CD4-positive, alpha-beta T cell treated with Interleukin-15 for 4 hours (primary cell): ENCODE results near the gene EMP2.
"Not testable (repeated sequence)": the region's sequence is repeated elsewhere in the genome, so short reads cannot be mapped to it uniquely, and the experiment has no call there.

Experiments used
- DNase-seq: peaks from one replicate; pipeline ENCODE4 v3.0.0-alpha.2; 2020; ENCODE audit warnings: low spot score

Gene EMP2

DNA sequence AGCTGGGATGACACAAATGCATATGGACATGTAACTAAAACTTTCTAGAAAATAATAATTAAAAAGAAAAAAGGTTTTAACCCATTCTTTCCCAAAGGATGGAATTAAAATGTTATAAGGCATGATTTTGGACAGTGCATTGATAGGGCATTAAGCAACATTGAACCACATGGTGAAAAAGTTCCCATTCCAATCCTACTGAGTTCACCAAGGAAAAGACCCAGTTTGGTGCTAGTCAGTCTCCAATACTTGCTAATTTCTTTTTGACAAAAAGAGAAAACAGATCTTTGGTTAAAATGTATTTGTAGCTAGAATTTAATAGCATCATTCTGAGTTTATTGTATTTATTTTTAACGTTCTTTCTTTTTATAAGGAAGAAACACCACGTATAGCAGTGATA is 28.1 kb downstream of the EMP2 start:
- no peak for DNase-seq

DNA sequence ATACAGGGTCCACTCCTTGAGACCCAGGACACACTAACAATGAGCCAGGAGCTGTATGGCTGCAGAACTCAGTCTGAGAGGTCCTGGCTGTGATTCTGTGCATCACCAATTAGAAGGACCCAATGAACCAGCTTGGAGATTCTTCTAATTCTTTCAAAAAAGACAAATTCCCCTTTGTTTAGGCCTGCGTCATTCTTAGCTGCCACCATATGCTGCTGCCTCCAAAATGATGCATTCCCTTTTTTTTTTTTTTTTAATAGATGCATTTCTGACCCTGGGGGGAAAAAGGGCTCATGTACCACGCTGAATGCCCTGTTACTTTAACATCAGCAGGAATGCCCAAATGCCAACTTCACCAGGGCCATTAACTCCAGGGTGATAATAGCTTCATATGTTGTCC is 28.5 kb downstream of the EMP2 start:
- DNase-seq: no peak

GRCh38 chr16:10548404-10548803 is 32.0 kb downstream of the EMP2 start:
- DNase-seq: no peak

DNA sequence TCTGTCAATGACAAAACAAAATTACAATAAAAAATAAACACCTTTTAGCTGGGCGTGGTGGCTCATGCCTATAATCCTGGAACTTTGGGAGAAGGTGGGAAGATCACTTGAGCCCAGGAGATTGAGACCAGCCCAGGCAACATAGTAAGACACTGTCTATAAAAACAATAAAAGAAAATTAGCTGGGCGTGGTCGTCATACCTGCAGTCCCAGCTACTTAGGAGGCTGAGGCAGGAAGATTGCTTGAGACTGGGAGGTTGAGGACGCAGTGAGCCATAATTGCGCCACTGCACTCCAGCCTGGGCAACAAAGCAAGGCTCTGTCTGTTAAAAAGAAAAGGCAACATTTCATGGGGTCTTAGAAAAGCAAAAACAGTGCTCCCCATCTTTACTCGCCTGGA is 32.7 kb downstream of the EMP2 start:
- no peak for DNase-seq

DNA sequence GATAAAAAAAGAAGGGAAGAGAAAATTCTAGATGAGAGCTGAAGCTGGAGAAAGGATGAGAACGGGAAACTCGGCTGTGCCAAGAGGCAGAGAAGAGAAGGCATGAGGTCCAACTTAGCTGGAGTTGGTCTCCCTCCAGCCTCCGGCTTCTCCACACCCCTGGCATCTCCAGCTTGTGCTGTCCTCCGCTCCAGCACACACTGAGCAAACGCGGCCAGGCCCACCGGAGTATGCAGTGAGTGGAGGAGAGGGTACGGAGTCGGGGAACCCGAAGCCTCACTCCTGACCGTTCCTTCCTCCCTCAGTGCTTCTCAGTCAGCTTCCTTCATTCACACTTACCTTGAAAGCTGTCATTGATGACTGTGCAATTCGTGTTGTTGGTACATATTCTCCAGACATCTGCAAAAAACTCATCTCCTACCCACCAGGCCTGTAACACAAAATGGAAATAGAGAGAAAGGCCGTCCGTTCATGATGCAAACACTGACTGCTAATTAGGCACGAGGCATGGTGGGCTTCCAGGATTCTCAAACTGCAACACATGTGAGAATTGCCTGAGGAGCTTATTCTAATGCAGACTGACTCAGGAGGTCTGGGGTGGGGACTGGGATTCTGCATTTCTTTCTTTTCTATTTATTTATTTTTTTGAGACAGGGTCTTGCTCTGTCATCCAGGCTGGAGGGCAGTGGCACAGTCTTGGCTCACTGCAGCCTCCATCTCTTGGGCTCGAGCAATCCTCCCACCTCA is 37.0 kb downstream of the EMP2 start:
- no peak for DNase-seq

- DNase-seq: no peak
Measured at GRCh38 chr16:10541366-10541765, 39.0 kb downstream of the EMP2 start.

DNA sequence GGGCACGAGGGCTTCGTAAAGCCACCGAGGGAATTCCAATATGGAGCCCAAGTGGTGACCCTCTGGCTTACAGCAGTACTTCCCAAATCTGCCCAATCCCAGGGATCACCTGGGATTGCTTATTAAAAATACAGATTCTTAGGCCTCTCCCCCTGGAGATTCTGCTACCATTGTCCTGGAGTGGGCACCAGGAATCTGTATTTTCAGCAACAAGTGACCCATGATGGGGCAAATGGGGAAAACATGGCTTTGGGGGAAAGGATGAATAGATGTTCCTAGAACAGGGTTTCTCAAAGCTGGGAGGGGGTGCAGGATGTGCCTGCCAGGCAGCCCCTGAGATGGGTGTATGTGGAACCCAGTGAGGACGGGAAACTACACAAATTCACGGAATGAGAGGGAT is 40.6 kb downstream of the EMP2 start:
- no peak for DNase-seq

DNA sequence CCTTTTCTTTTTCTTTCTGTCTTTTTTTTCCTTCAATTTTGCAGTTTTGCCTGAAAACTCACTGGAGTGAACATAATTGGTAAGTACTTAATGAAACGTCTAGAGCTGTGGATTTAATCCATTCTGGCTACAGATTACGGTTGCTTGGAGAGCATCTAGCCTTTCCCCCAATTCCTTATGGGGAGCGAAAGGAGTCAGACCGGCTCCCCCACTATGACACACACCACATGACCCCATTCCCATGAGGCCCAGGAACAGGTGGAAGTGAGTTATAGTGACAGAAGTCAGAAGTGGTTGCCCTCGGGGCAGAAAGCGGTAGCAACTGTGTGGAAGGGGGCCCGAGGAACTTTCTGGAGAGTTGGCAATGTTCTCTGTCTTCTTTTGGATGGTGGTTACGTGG is 41.2 kb downstream of the EMP2 start:
- DNase-seq: no peak

GRCh38 chr16:10538583-10538982 is 41.8 kb downstream of the EMP2 start:
- no peak for DNase-seq

DNA sequence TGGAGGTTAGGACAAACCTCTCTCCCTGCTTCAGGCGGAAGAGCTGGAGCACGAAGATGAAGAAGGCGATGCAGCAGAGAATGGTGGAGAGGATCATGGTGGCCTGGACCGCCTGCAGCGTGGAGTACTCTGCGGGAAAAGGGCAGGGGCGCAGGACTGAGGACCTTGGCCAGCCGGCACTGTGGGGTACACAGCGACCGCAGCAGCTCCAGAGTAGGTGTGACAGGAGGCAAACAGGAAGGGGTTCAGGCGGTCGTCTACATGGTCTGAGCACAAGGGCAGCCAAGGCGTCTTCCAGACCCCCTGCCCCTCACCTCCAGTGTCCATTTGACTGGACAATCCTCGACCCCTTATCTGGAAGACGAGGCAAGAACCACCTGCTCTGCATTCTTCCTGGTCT is 42.5 kb downstream of the EMP2 start:
- DNase-seq: no peak

GRCh38 chr16:10536814-10537389 is 43.5 kb downstream of the EMP2 start:
- DNase-seq: no peak

DNA sequence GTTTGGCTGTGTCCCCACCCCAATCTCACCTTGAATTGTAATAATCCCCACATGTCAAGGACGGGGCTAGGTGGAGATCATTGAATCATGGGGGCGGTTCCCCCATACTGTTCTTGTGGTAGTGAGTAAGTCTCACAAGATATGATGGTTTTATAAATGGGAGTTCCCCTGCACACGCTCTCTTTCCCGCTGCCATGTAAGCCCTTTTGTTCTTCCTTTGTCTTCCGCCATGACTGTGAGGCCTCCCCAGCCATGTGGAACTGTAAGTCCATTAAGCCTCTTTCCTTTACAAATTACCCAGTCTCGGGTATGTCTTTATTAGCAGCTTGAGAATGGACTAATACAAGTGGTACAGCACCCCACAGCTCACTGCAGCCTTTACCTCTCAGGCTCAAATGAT is 44.1 kb downstream of the EMP2 start:
- DNase-seq: not testable (repeated sequence)

GRCh38 chr16:10535461-10535860 is 44.9 kb downstream of the EMP2 start:
- DNase-seq: no peak

DNA sequence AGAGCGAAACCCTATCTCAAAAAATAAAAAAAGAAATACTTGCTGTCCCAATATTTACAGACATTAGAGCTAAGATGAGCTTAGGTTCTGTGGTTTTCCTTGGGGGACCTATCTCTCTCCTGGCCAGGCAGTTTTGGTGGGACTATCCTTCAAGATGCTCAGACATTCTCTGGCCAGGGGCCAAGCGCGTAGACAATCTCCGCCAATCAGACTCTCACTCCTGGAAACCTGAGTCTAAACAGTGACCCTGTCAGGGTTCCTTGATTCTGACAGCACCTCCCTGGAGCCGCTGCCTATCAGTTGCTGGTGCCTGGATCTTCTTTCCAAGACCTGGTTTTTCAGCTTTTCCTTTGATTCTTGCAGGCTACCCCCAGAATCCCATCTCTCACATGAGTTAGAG is 45.6 kb downstream of the EMP2 start:
- DNase-seq: no peak

GRCh38 chr16:10533612-10534011 is 46.8 kb downstream of the EMP2 start:
- DNase-seq: not testable (repeated sequence)

DNA sequence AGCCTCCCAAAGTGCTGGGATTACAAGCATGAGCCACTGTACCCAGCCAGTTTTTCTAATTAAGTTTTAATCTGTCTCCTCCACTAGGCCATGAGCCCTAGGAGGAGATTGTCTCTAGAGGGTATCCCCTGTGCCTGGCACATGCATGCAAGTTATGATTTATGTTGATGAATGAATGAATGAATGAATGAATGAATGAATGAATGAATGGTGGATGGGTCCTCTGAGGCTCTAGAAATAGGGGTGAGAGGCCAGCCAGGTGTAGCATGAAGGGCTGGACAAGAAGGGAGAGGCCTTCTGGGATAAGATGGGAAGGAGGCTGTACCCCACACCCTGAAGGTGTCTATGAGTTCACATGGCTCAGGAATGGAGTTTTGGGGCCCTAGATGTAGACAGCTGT is 48.8 kb downstream of the EMP2 start:
- no peak for DNase-seq

GRCh38 chr16:10530685-10531084 is 49.7 kb downstream of the EMP2 start:
- DNase-seq: no peak

DNA sequence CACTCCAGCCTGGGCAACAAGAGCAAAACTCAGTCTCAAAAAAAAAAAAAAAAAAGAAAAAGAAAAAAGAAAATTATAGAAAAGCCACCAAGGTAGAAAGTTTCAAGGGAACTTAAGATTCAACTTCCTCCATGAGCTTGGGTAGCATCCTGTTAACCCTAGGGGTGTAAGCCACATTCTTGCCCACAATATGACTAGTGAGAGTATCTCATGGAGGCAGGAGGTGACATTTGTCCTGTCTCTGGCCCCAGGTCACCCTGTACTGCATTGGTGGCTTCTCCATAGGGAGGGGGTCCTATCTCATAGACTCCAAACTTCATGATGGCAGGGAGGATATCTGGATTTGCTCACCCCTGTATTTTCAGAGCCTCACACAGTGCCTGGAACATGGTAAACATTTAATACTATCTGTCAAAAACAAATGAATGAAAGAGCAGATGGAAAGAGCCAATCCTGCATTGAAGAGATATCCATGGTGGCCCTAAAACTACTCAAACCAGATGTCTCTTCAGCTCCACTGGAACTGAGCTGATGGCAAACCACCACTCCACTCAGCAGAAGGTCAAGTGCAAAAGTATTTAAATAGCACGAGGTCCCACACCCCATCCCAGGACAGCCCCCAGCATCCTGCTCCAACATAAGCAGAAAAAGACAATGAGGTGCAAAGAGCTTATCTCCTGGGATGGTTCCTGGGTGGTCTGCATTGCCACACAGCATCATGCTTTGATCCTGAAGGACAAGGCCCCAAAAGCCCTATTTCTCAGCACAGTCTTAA is 50.3 kb downstream of the EMP2 start:
- no peak for DNase-seq

- DNase-seq: no peak
Measured at GRCh38 chr16:10528635-10529034, 51.8 kb downstream of the EMP2 start.

- DNase-seq: no peak
Measured at GRCh38 chr16:10526962-10527361, 53.4 kb downstream of the EMP2 start.

GRCh38 chr16:10525214-10525825 is 55.1 kb downstream of the EMP2 start:
- DNase-seq: no peak

- DNase-seq: no peak
Measured at GRCh38 chr16:10522966-10523365, 57.4 kb downstream of the EMP2 start.
